BE2C (cell line): ENCODE data around the gene CLEC16A.

Experiments
- DNase-seq: peaks from one replicate; pipeline ENCODE4 v3.0.0-alpha.2; 2020
- H3K27me3 ChIP-seq: fragments of 250-450 bp; sonication (Bioruptor Pico); 2 replicates; pipeline ENCODE4 v1.5.1; 2020; ENCODE audit warnings: mild to moderate bottlenecking
- H3K36me3 ChIP-seq: fragments of 250-450 bp; sonication (Bioruptor Pico); 2 replicates; pipeline ENCODE4 v1.5.1; 2020; ENCODE audit warnings: mild to moderate bottlenecking
- H3K4me1 ChIP-seq: fragments of 250-450 bp; sonication (Bioruptor Pico); 2 replicates; pipeline ENCODE4 v1.5.1; 2020
- H3K4me3 ChIP-seq: 2 replicates; pipeline ENCODE4 v1.5.1; 2011; ENCODE audit warnings: low read depth, low read length
- H3K9me3 ChIP-seq: fragments of 250-450 bp; sonication (Bioruptor Pico); 2 replicates; pipeline ENCODE4 v1.5.1; 2020
- TF ChIP-seq, protein P1 (sequence below): IDR thresholded peaks from 2 replicates; pipeline ENCODE4 v1.5.1; 2012; ENCODE audit warnings: mild to moderate bottlenecking, low read depth, low read length

The CLEC16A gene

DNA sequence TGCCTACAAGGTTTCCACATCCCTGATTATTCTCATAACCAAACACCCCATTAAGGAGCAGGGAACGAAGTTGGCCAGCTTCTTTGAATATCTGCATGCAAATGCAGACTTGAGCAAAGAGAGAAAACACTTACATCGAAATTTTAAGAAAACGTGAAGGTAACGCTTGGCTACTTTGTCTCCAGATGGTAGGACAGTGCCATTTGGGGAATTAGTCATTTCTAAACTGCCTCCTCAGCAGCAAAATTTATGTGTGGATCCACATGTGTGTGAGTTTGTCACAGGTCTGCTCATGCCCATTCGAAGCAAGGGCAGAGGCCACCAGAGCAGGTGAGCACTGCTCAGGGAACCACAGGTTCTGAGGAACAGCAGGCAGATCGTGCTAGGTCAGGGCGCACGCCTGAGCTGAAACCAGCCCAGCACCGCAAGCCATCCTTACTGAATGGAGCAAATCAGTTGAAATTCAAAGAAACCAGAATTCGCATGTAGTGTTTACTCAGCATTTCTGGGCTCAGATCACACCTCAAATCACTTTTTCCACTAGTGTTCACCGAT lies 231.5 kb downstream of the CLEC16A start:
- H3K9me3 ChIP-seq = no peaks in the 10 kb centered on the region
- no peaks in the 10 kb centered on the region for H3K4me1 ChIP-seq
- H3K4me3 ChIP-seq = no peak overlapping the region
- H3K27me3 ChIP-seq = no peaks in the 10 kb centered on the region
- TF ChIP-seq, protein P1, sequence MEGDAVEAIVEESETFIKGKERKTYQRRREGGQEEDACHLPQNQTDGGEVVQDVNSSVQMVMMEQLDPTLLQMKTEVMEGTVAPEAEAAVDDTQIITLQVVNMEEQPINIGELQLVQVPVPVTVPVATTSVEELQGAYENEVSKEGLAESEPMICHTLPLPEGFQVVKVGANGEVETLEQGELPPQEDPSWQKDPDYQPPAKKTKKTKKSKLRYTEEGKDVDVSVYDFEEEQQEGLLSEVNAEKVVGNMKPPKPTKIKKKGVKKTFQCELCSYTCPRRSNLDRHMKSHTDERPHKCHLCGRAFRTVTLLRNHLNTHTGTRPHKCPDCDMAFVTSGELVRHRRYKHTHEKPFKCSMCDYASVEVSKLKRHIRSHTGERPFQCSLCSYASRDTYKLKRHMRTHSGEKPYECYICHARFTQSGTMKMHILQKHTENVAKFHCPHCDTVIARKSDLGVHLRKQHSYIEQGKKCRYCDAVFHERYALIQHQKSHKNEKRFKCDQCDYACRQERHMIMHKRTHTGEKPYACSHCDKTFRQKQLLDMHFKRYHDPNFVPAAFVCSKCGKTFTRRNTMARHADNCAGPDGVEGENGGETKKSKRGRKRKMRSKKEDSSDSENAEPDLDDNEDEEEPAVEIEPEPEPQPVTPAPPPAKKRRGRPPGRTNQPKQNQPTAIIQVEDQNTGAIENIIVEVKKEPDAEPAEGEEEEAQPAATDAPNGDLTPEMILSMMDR = no peak
- no peak for DNase-seq
- no peaks in the 10 kb centered on the region for H3K36me3 ChIP-seq

DNA sequence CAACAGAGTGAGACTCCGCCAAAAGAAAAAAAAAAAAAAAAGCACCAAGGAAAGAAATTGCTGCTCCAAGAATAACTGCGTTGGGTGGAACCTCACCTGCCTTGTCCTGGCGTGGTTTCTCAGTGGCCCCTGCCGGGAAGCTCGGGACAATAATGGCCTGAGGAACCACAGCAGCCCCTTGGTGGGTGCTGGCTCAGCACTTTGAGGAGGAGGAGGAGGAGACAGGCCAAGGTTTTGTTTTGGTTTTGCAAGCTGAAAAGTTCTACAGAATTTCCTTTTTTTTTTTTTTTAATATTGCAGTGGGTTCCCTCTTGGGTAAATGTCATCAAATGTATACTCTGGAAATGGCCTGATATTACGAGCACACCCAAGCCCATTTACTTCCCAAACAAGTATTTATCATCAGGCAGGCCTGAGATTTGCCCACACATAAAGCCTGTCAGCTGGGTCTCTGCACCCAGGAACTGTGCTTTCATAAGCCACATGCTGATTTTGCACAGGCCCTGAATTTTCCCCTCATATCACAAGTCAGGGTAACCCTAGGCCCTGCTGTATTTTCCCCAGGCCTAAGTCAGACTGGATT lies 233.3 kb downstream of the CLEC16A start:
- no peaks in the 10 kb centered on the region for H3K4me1 ChIP-seq
- no peaks in the 10 kb centered on the region for H3K36me3 ChIP-seq

GRCh38 chr16:11178424-11178823 lies 234.1 kb downstream of the CLEC16A start:
- no peak for DNase-seq
- H3K36me3 ChIP-seq = no peaks in the 10 kb centered on the region
- TF ChIP-seq, protein P1 = no peak
- no peaks in the 10 kb centered on the region for H3K27me3 ChIP-seq
- no peaks in the 10 kb centered on the region for H3K9me3 ChIP-seq
- no peak overlapping the region for H3K4me3 ChIP-seq
- no peaks in the 10 kb centered on the region for H3K4me1 ChIP-seq

More for the DNA sequence above, 233.3 kb downstream of the CLEC16A start:
- H3K27me3 ChIP-seq = no peaks in the 10 kb centered on the region
- TF ChIP-seq, protein P1 = no peak
- H3K4me3 ChIP-seq = no peak overlapping the region
- no peaks in the 10 kb centered on the region for H3K9me3 ChIP-seq
- no peak for DNase-seq

- no peak for DNase-seq
- no peak overlapping the region for H3K4me3 ChIP-seq
- H3K27me3 ChIP-seq = no peaks in the 10 kb centered on the region
- TF ChIP-seq, protein P1 = no peak
- no peaks in the 10 kb centered on the region for H3K36me3 ChIP-seq
- no peaks in the 10 kb centered on the region for H3K9me3 ChIP-seq
- H3K4me1 ChIP-seq = no peaks in the 10 kb centered on the region
Measured at GRCh38 chr16:11179574-11179973, 235.2 kb downstream of the CLEC16A start.

DNA sequence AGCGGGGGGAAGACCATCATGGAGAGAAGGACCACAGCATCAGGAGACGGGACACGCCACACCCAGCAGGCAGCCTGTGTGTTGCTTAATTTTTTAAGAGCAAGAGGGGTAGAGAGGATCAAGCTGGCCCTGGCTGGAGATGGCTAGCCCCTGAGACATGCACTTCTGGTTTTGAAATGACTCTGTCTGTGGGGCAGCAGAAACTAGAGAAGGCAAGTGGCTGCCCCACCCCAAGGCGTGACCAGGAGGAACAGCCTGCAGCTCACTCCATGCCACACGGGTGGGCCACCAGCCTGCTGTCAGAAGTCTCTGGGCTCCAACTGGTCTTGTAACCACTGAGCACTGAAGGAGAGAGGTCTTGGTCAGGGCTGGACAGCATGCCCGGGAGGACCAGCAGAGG lies 236.1 kb downstream of the CLEC16A start:
- Histone ChIP-seq H3K4me1 (no peaks in the 10 kb centered on the region), H3K9me3 (no peaks in the 10 kb centered on the region), H3K4me3 (no peak overlapping the region), H3K36me3 (no peaks in the 10 kb centered on the region), H3K27me3 (no peaks in the 10 kb centered on the region)
- no peak for DNase-seq
- TF ChIP-seq, protein P1 = no peak

GRCh38 chr16:11181242-11181898 lies 237.0 kb downstream of the CLEC16A start:
- no peak overlapping the region for H3K4me3 ChIP-seq
- DNase-seq = no peak
- no peaks in the 10 kb centered on the region for H3K27me3 ChIP-seq
- no peaks in the 10 kb centered on the region for H3K9me3 ChIP-seq
- no peaks in the 10 kb centered on the region for H3K4me1 ChIP-seq
- no peaks in the 10 kb centered on the region for H3K36me3 ChIP-seq
- TF ChIP-seq, protein P1 = no peak
